GM12878 (cell line): ENCODE data around the gene RGS4.

Source experiments
- ATF2 ChIP-seq: IDR thresholded peaks from 2 replicates; pipeline ENCODE4 v1.6.1; 2012; ENCODE audit warnings: low read length, inconsistent platforms
- GABPA ChIP-seq: IDR thresholded peaks from 2 replicates; pipeline ENCODE4 v1.6.1; 2014; ENCODE audit warnings: antibody characterized with exemption, low read depth, mild to moderate bottlenecking, inconsistent platforms
- HDAC2 ChIP-seq: fragments of 200-600 bp; sonication (generic); IDR thresholded peaks from 2 replicates; pipeline ENCODE4 v1.6.1; 2017
- NKRF ChIP-seq: fragments of 450-650 bp; conservative IDR thresholded peaks from 2 replicates; pipeline ENCODE4 v1.6.1; 2017; ENCODE audit warnings: mild to moderate bottlenecking, moderate library complexity
- POLR2AphosphoS5 ChIP-seq: IDR thresholded peaks from 2 replicates; pipeline ENCODE4 v1.6.1; 2011; ENCODE audit warnings: mild to moderate bottlenecking, low read length, inconsistent platforms
- RAD51 ChIP-seq: fragments of 450-650 bp; IDR thresholded peaks from 2 replicates; pipeline ENCODE4 v1.6.1; 2016; ENCODE audit warnings: moderate library complexity, mild to moderate bottlenecking, inconsistent platforms
- RFX5 ChIP-seq: IDR thresholded peaks from 2 replicates; pipeline ENCODE4 v1.6.1; 2011; ENCODE audit warnings: low read depth, low read length, improper control_type of control experiment
- SIX5 ChIP-seq: IDR thresholded peaks from 2 replicates; pipeline ENCODE4 v1.6.1; 2011; ENCODE audit warnings: mild to moderate bottlenecking, low read depth, low read length, moderate library complexity; ENCODE audit not compliant: severe bottlenecking
- TAF1 ChIP-seq: IDR thresholded peaks from 2 replicates; pipeline ENCODE4 v1.6.1; 2011; ENCODE audit warnings: mild to moderate bottlenecking, low read depth, low read length, borderline replicate concordance

DNA sequence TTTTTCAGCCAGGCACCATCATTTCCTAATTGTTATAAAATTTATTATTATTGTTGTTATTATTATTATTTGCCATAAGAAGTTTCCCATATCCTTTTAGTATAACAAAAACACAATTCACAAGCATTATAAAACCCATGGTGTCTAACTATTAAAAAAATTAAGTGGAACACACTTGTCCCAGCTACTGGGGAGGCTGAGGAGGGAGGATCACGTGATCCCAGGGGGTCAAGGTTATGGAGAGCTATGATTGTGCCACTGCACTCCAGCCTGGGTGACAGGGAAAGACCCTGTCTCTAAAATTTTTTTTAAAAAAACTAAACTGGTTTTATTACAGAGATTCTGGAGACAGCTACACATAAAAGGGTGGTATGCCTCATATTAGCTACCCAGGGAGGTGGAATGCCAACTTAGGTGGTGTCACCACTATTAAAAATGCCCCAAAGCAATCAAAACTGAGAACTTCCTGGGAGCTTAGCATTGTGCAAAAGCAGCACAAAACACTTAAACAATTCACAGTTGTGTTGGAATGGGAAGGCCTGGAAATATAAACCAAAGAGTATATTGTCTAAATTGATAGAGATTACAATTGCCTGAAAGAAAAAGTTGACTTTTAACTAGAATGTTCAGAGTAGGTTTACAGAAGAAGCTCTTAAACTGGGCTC, 8.7 kb upstream of the RGS4 start:
- TF ChIP-seq HDAC2 = no peak
- no peak for TF ChIP-seq GABPA
- no peak for TF ChIP-seq NKRF
- TF ChIP-seq POLR2AphosphoS5 = no peak
- TF ChIP-seq RAD51 = no peak
- TF ChIP-seq ATF2 = no peak
- TF ChIP-seq SIX5 = no peak
- TF ChIP-seq TAF1 = no peak
- no peak for TF ChIP-seq RFX5
